ENCODE results near the gene CADM1. TPM values are rescaled to one million over a fixed set of nuclear protein-coding genes. Genes with fewer than 3 reads are reported as not detected.

The CADM1 gene
- total RNA-seq, 1 experiment from 2014 or later = 0.79 TPM

DNA sequence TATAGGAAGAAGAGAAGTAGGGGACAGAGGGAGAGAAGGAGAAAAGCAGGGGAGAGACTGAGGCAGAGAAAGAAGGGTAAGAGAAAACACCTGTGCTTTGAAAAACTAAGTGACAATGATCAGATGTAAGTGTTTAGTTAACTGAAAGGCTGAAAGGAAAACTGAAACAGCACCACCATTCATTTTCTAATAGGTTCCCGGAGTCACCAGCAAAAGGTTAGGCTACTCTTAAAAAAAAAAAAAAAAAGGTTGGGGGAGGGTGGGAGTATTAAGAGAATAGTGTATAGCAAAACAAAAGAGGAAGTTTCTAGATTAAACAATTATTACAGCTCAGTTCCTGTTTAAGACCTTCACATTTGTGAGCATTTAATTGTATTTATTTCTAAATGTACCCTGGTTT lies 113.8 kb downstream of the CADM1 start:
- Histone ChIP-seq H3K36me3 (ENCODE audit: control insufficient read depth in 1 of 2, insufficient read depth in 2 of 2, low read length in 2 of 2) (no peaks in the 10 kb centered on the region), H3K9ac (ENCODE audit: low read length) (no peak overlapping the region), H3K4me2 (ENCODE audit: low read length) (no peak overlapping the region), H3K9me3 (ENCODE audit: control insufficient read depth in 1 of 2, insufficient read depth in 1 of 2, low read depth in 1 of 2, low read length in 2 of 2) (peaks cover 3 to 7% of the 10 kb centered on the region in 2 experiments; a peak in 2 of 4 replicates), H3K79me2 (ENCODE audit: insufficient read depth, low read length) (no peaks in the 10 kb centered on the region), H3K4me1 (ENCODE audit: control insufficient read depth in 1 of 2, insufficient read depth in 2 of 2, low read length in 2 of 2) (no peaks in the 10 kb centered on the region), H4K20me1 (ENCODE audit: insufficient read depth) (no peaks in the 10 kb centered on the region), H3K4me3 (replicated peaks in 1 of 2; ENCODE audit: low read depth in 1 of 2, low read length in 2 of 2) (no peak overlapping the region), H3K27me3 (ENCODE audit: insufficient read depth, low read length) (no peaks in the 10 kb centered on the region), H2AFZ (ENCODE audit: low read depth, low read length, poor library complexity, severe bottlenecking) (no peak overlapping the region), H3K27ac (ENCODE audit: low read depth, low read length) (no peak overlapping the region), H3K9me2 (ENCODE audit: insufficient read depth) (no peaks in the 10 kb centered on the region)
- POLR2A ChIA-PET = no interaction called here
- CTCF ChIA-PET = no interaction called here
- TF ChIP-seq, protein P1, sequence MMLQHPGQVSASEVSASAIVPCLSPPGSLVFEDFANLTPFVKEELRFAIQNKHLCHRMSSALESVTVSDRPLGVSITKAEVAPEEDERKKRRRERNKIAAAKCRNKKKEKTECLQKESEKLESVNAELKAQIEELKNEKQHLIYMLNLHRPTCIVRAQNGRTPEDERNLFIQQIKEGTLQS (IDR thresholded peaks at IDR 0.05) = no peak
- TF ChIP-seq JUND (IDR thresholded peaks at IDR 0.05) (no peak), CBX3 (IDR thresholded peaks at IDR 0.05; ENCODE audit: low read depth) (no peak), ELF1 (IDR thresholded peaks at IDR 0.05; ENCODE audit: borderline replicate concordance, low read depth) (no peak), EZH2phosphoT487 (IDR thresholded peaks at IDR 0.05; ENCODE audit: borderline replicate concordance) (no peak), EZH2 (IDR thresholded peaks at IDR 0.05) (no peak), RAD21 (IDR thresholded peaks at IDR 0.05; ENCODE audit: low read depth) (no peak), POLR2A (IDR thresholded peaks at IDR 0.05; ENCODE audit: borderline replicate concordance, extremely low read depth, insufficient read depth, insufficient read length) (no peak), ZFX (IDR thresholded peaks at IDR 0.05) (no peak), YY1 (IDR thresholded peaks at IDR 0.05; ENCODE audit: extremely low read depth, insufficient replicate concordance, low read depth, low read length) (no peak)
- TF ChIP-seq, protein P2, sequence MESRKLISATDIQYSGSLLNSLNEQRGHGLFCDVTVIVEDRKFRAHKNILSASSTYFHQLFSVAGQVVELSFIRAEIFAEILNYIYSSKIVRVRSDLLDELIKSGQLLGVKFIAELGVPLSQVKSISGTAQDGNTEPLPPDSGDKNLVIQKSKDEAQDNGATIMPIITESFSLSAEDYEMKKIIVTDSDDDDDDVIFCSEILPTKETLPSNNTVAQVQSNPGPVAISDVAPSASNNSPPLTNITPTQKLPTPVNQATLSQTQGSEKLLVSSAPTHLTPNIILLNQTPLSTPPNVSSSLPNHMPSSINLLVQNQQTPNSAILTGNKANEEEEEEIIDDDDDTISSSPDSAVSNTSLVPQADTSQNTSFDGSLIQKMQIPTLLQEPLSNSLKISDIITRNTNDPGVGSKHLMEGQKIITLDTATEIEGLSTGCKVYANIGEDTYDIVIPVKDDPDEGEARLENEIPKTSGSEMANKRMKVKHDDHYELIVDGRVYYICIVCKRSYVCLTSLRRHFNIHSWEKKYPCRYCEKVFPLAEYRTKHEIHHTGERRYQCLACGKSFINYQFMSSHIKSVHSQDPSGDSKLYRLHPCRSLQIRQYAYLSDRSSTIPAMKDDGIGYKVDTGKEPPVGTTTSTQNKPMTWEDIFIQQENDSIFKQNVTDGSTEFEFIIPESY (IDR thresholded peaks at IDR 0.05; ENCODE audit: extremely low read depth, insufficient replicate concordance, low read length) = no peak
- TF ChIP-seq, protein P3, sequence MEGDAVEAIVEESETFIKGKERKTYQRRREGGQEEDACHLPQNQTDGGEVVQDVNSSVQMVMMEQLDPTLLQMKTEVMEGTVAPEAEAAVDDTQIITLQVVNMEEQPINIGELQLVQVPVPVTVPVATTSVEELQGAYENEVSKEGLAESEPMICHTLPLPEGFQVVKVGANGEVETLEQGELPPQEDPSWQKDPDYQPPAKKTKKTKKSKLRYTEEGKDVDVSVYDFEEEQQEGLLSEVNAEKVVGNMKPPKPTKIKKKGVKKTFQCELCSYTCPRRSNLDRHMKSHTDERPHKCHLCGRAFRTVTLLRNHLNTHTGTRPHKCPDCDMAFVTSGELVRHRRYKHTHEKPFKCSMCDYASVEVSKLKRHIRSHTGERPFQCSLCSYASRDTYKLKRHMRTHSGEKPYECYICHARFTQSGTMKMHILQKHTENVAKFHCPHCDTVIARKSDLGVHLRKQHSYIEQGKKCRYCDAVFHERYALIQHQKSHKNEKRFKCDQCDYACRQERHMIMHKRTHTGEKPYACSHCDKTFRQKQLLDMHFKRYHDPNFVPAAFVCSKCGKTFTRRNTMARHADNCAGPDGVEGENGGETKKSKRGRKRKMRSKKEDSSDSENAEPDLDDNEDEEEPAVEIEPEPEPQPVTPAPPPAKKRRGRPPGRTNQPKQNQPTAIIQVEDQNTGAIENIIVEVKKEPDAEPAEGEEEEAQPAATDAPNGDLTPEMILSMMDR (IDR thresholded peaks at IDR 0.05 in 2 of 3, conservative IDR thresholded peaks at IDR 0.05 in 1 of 3; ENCODE audit: borderline replicate concordance in 1 of 3, insufficient read depth in 1 of 3, low read depth in 2 of 3, low read length in 2 of 3) = no peak
- no peak for DNase-seq (ENCODE audit: low read depth, low spot score)
- RAD21 ChIA-PET (ENCODE audit: low non-redundant PET in 1 of 2, low total read pairs in 2 of 2, uncharacterized antibody in 2 of 2, unreplicated experiment in 2 of 2) = no interaction called here
- ATAC-seq = no peak
- no TSS peak for BruUV-seq (replicated peaks)
- intact Hi-C loops (cut with micrococcal nuclease) = no loop called here

Measured in HCT116 (cell line).